Ishikawa (cell line): ENCODE results near the gene LBHD2.

ENCODE experiments used
- CEBPB ChIP-seq: IDR thresholded peaks from 2 replicates; pipeline ENCODE4 v1.6.1; 2012
- CREB1 ChIP-seq: IDR thresholded peaks from 2 replicates; pipeline ENCODE4 v1.6.1; 2012; ENCODE audit warnings: low read depth
- EGR1 ChIP-seq: IDR thresholded peaks from 2 replicates; pipeline ENCODE4 v1.6.1; 2012
- EP300 ChIP-seq: IDR thresholded peaks from 2 replicates; pipeline ENCODE4 v1.6.1; 2012; ENCODE audit warnings: borderline replicate concordance
- FOXM1 ChIP-seq: IDR thresholded peaks from 2 replicates; pipeline ENCODE4 v1.6.1; 2012; ENCODE audit warnings: low read depth, borderline replicate concordance
- MAX ChIP-seq: IDR thresholded peaks from 2 replicates; pipeline ENCODE4 v1.6.1; 2012
- NFIC ChIP-seq: IDR thresholded peaks from 2 replicates; pipeline ENCODE4 v1.6.1; 2012
- RAD21 ChIP-seq: IDR thresholded peaks from 2 replicates; pipeline ENCODE4 v1.6.1; 2012; ENCODE audit warnings: low read depth
- REST ChIP-seq: IDR thresholded peaks from 2 replicates; pipeline ENCODE4 v1.6.1; 2012; ENCODE audit warnings: low read depth, mild to moderate bottlenecking
- TAF1 ChIP-seq: IDR thresholded peaks from 2 replicates; pipeline ENCODE4 v1.6.1; 2012; ENCODE audit warnings: low read depth, mild to moderate bottlenecking
- TCF12 ChIP-seq: IDR thresholded peaks from 2 replicates; pipeline ENCODE4 v1.6.1; 2012; ENCODE audit warnings: low read depth
- USF1 ChIP-seq: IDR thresholded peaks from 2 replicates; pipeline ENCODE4 v1.6.1; 2012
- YY1 ChIP-seq: IDR thresholded peaks from 2 replicates; pipeline ENCODE4 v1.6.1; 2012; ENCODE audit warnings: low read depth
- ZBTB7A ChIP-seq: IDR thresholded peaks from 2 replicates; pipeline ENCODE4 v1.6.1; 2012; ENCODE audit warnings: low read depth

DNA sequence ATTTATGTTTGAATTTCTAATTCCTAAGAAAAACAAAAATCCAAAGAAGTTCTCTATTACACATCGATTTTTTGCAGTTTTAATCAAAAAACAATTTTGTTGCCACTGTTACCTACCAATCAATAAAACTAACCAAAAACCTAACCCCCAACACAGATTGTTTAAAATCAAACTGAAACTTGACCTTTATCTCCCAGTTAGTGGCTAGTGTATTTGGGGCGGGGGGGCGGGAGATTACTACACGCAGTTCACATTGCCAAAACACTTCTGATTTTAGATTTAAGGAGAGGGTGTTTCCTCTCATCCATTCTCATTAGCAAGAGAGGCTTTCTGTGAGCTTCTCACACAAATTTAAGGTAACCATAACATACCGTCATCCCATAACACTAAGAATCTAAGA lies 33.1 kb upstream of the LBHD2 start:
- TF ChIP-seq EP300: no peak
- TF ChIP-seq EGR1: no peak
- no peak for TF ChIP-seq CEBPB
- no peak for TF ChIP-seq TAF1
- TF ChIP-seq TCF12: no peak
- TF ChIP-seq REST: no peak
- TF ChIP-seq YY1: no peak
- no peak for TF ChIP-seq USF1
- TF ChIP-seq MAX: no peak
- no peak for TF ChIP-seq FOXM1
- no peak for TF ChIP-seq RAD21
- TF ChIP-seq CREB1: no peak
- TF ChIP-seq NFIC: no peak
- no peak for TF ChIP-seq ZBTB7A
